ENCODE measurements around the gene OR4M2.
"Not testable (repeated sequence)": the region's sequence is repeated elsewhere in the genome, so short reads cannot be mapped to it uniquely, and the experiment has no call there.

The OR4M2 gene, protein sequence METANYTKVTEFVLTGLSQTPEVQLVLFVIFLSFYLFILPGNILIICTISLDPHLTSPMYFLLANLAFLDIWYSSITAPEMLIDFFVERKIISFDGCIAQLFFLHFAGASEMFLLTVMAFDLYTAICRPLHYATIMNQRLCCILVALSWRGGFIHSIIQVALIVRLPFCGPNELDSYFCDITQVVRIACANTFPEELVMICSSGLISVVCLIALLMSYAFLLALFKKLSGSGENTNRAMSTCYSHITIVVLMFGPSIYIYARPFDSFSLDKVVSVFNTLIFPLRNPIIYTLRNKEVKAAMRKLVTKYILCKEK

GRCh38 chr15:22080227-22080626 lies at the start of gene OR4M2:
OR4M2 (plus strand) TSS chr15:22080527; CDS start chr15:22080625, 98 bp downstream.
- DNase-seq: not testable (repeated sequence)

DNA sequence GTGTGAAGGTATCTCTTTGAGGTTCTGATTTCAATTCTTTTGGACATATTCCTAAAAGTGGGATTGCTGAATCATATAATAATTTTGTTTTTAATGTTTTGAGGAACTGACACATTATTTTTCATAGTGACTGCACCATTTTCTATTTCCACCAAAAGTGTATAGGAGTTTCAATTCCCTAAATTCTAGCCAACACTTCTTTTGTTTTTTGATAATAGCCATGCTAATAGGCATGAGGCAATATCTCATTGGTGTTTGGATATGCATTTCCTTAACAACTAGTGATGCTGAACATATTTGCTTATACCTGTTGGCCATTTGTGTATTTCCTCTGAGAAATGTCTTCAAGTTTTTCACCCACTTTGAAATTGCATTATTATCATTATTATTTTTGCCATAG lies 11.1 kb upstream of the OR4M2 start:
- not testable (repeated sequence) for DNase-seq

DNA sequence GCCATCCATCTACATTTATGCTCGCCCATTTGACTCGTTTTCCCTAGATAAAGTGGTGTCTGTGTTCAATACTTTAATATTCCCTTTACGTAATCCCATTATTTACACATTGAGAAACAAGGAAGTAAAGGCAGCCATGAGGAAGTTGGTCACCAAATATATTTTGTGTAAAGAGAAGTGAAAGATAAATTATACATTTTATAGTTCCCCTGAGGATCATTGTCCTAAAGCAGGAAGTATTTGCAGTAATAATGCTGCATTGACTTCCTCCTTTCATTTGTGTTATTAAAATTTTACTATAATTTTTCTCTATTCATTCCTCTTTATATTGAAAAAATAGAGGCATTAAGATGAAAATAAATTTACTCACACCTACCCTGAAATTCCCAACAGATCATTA lies 1.1 kb downstream of the OR4M2 start:
- not testable (repeated sequence) for DNase-seq

GRCh38 chr15:22098616-22099253 lies 18.4 kb downstream of the OR4M2 start:
- DNase-seq: not testable (repeated sequence)

GRCh38 chr15:22099289-22099891 lies 19.1 kb downstream of the OR4M2 start:
- not testable (repeated sequence) for DNase-seq

- DNase-seq: not testable (repeated sequence)
Observed at GRCh38 chr15:22122033-22122432, 41.7 kb downstream of the OR4M2 start.
